Adrenal gland (tissue), 12 donors: ENCODE results near the gene ZNF319. TPM values are rescaled to one million over a fixed set of nuclear protein-coding genes. Genes with fewer than 3 reads are reported as not detected.

Source experiments
- DNase-seq, 7 donors: peaks; one replicate each; pipeline ENCODE4 v3.0.0-alpha.2; 2019 to 2020
- H3K27ac ChIP-seq, 5 donors: fragments of 200-600 bp; sonication (generic) in 4 of 5; 1 replicate in 3 of 5; 2 replicates in 2 of 5; pipeline versions ENCODE4 v1.5.1 to v1.8.0; 2016 to 2020; ENCODE audit warnings: mild to moderate bottlenecking in 1 of 5
- H3K27me3 ChIP-seq: fragments of 200-600 bp; 2 replicates; pipeline ENCODE4 v1.8.0; 2021
- H3K36me3 ChIP-seq, 2 donors: fragments of 200-600 bp; replicated peaks in 1 of 2; 1 replicate in 1 of 2; 2 replicates in 1 of 2; pipeline versions ENCODE4 v1.5.1 to v1.8.0; 2018 to 2022
- H3K4me1 ChIP-seq, 2 donors: fragments of 200-600 bp; replicated peaks in 1 of 2; 1 replicate in 1 of 2; 2 replicates in 1 of 2; pipeline versions ENCODE4 v1.5.1 to v1.8.0; 2018 to 2021
- H3K4me3 ChIP-seq, 4 donors: fragments of 200-600 bp; sonication (generic) in 3 of 4; one replicate each; pipeline ENCODE4 v1.5.1; 2016 to 2018
- H3K9me3 ChIP-seq, 3 donors: fragments of 200-600 bp; sonication (generic) in 1 of 3; replicated peaks in 1 of 3; 1 replicate in 2 of 3; 2 replicates in 1 of 3; pipeline versions ENCODE4 v1.5.1 to v1.8.0; 2016 to 2021
- CTCF ChIP-seq, 6 experiments: fragments of 450-650 bp in 4 of 6; fragments of 200-600 bp in 2 of 6; sonication (generic) in 1 of 6; IDR thresholded peaks; 1 replicate in 5 of 6; 2 replicates in 1 of 6; pipeline versions ENCODE4 v1.5.1 to v1.8.0; 2016 to 2021; ENCODE audit warnings: antibody characterized with exemption in 6 of 6, mild to moderate bottlenecking in 2 of 6, moderate library complexity in 1 of 6
- POLR2A ChIP-seq, 2 donors: fragments of 450-650 bp; IDR thresholded peaks; one replicate each; pipeline ENCODE4 v1.6.1; 2017; ENCODE audit warnings: antibody characterized with exemption in 2 of 2, mild to moderate bottlenecking in 2 of 2, moderate library complexity in 1 of 2
- WGBS, 4 donors: extraction: QIAGEN DNeasy Blood & Tissue Kit in 2 of 4; methylation state at CpG; one replicate each; pipeline versions ENCODE4 v1.1.5 to v1.1.7; 2013 to 2017; 5-methylcytosine and 5-hydroxymethylcytosine counted together
- intact Hi-C, 2 donors: fragments of 100-400 bp; cut with DNase I; formaldehyde crosslinking; loops; one replicate each; pipeline versions ENCODE4 v1.14.1 to v1.15.0; 2022 to 2023
- polyA plus RNA-seq, 3 donors: library from polyadenylated mRNA; stranded (reverse); fragments of 200-250 nt in 2 of 3; fragments of 350-450 nt in 1 of 3; fragmentation: Illumina TruSeq in 1 of 3; extraction: RNeasy Lipid Tissue Mini Kit (QIAGEN cat#74804) in 1 of 3; gene quantifications; one replicate each; pipeline ENCODE4 v1.2.3, GENCODE V29; 2013 to 2014
- total RNA-seq, 9 donors: library from RNA; depleted of rRNA in 4 of 9; stranded (reverse); fragments of >200 nt in 4 of 9; fragments of 120-200 nt in 1 of 9; fragmentation: NEBNext Ultra II Directional in 1 of 9; extraction: Animal tissue kit (Norgen Biotek cat#: 25700) in 1 of 9; gene quantifications; one replicate each; pipeline versions ENCODE4 v1.1.0 to v1.2.4, GENCODE V29; 2013 to 2023
- donor health status: healthy with polysubstance abuse.
- donor health status: Bipolar disorder and iron deficiency.
- donor health status: DM: yes; HTN: yes; CAD: no.
- donor health status: DM: no; HTN: no; CAD: no.
- donor health status: DM: no; HTN: no; CAD: no.
- donor health status: DM: yes; HTN: yes; CAD: no.

ZNF319 gene
- total and polyA plus RNA-seq, 12 donors, result 2.3 to 17.9 (median 8.9) TPM

- Histone ChIP-seq H3K9me3 (no peaks in the 10 kb centered on the region), H3K4me3 (no peak overlapping the region), H3K27me3 (no peaks in the 10 kb centered on the region), H3K36me3 (no peaks in the 10 kb centered on the region), H3K27ac (no peak overlapping the region), H3K4me1 (peaks cover 3 to 10% of the 10 kb centered on the region in 2 donors)
- TF ChIP-seq POLR2A (IDR thresholded peaks at IDR 0.05) (no peak), CTCF (IDR thresholded peaks at IDR 0.05) (no peak)
- intact Hi-C loops, result no loop called here
- DNase-seq, result no peak
- 57 to 63% (median 59%) methylated on average over 4 to 7 of the region's 7 CpGs for WGBS, 4 donors
Observed at GRCh38 chr16:57945740-57946138, 54.7 kb downstream of the ZNF319 start.

- WGBS, 4 donors, result 74 to 83% (median 76%) methylated on average over 7 to 9 of the region's 9 CpGs
- no peaks in the 10 kb centered on the region for H3K36me3 ChIP-seq
- H3K4me3 ChIP-seq, result no peak overlapping the region
- H3K27ac ChIP-seq, result no peak overlapping the region
- no peaks in the 10 kb centered on the region for H3K9me3 ChIP-seq
- TF ChIP-seq CTCF (IDR thresholded peaks at IDR 0.05) (no peak), POLR2A (IDR thresholded peaks at IDR 0.05) (no peak)
- no peaks in the 10 kb centered on the region for H3K27me3 ChIP-seq
- DNase-seq, result no peak
- intact Hi-C loops, result loop anchor here in 1 of 2 donors (5.0 kb wide), 1 partner anchor 47 kb away; no protein-coding TSS in a partner anchor
- peaks cover 3 to 10% of the 10 kb centered on the region in 2 donors for H3K4me1 ChIP-seq
Observed at GRCh38 chr16:57944970-57945739, 55.3 kb downstream of the ZNF319 start.

Other genes starting within 250 kb of the ZNF319 start
- gene KIFC3, start 198.2 kb downstream of the ZNF319 start, total RNA-seq, result 100 to 1,000 TPM in 1 of 9 donors, 10 to 100 TPM in 8; 17.2 to 100 (median 59.4) TPM
- 100 to 1,000 TPM in 1 of 3 donors, 10 to 100 TPM in 2; 15.5 to 130 (median 71.7) TPM for gene KIFC3, start 198.2 kb downstream of the ZNF319 start, polyA plus RNA-seq
- gene CNGB1, start 29.5 kb downstream of the ZNF319 start, total RNA-seq, result 1 to 10 TPM in 3 of 9 donors, under 1 TPM in 1, not detected in 5; 0.84 to 2.4 (median 1.8) TPM
- gene CNGB1, start 29.5 kb downstream of the ZNF319 start, polyA plus RNA-seq, result 1 to 10 TPM in 1 of 3 donors, under 1 TPM in 2; 0.67 to 1.9 (median 0.99) TPM
- 100 to 1,000 TPM in 1 of 9 donors, 10 to 100 TPM in 8; 38.7 to 273 (median 54.3) TPM for gene USB1, start 735 bp upstream of the ZNF319 start, total RNA-seq
- gene USB1, start 735 bp upstream of the ZNF319 start, polyA plus RNA-seq, result 10 to 100 TPM; 26.9 to 38.6 (median 37.2) TPM
- gene MMP15, start 25.1 kb upstream of the ZNF319 start, total RNA-seq, result 10 to 100 TPM in 3 of 9 donors, 1 to 10 TPM in 6; 5.3 to 11.4 (median 7.3) TPM
- 1 to 10 TPM; 2.5 to 8.6 (median 7.0) TPM for gene MMP15, start 25.1 kb upstream of the ZNF319 start, polyA plus RNA-seq
- 10 to 100 TPM; 18.6 to 73.3 (median 38.8) TPM for gene CFAP20, start 128.7 kb upstream of the ZNF319 start, total RNA-seq
- gene CFAP20, start 128.7 kb upstream of the ZNF319 start, polyA plus RNA-seq, result 10 to 100 TPM; 17.1 to 62.5 (median 18.4) TPM
- gene CSNK2A2, start 197.4 kb upstream of the ZNF319 start, total RNA-seq, result 10 to 100 TPM; 18.0 to 76.3 (median 41.1) TPM
- 10 to 100 TPM; 29.3 to 44.1 (median 34.3) TPM for gene CSNK2A2, start 197.4 kb upstream of the ZNF319 start, polyA plus RNA-seq